OCI-LY3 (cell line): ENCODE results near the gene RUNX2.

Experiments
- EZH2phosphoT487 ChIP-seq: fragments of 200-600 bp; shearing (Covaris generic); IDR thresholded peaks from 2 replicates; pipeline ENCODE4 v1.6.1; 2018; ENCODE audit warnings: antibody characterized with exemption, mixed run types, low read depth
- TF ChIP-seq, protein P1 (sequence below): fragments of 200-600, 300-600 bp; sonication (generic); IDR thresholded peaks from 2 replicates; pipeline ENCODE4 v1.5.1; 2014; ENCODE audit warnings: antibody characterized with exemption, low read length, low read depth

DNA sequence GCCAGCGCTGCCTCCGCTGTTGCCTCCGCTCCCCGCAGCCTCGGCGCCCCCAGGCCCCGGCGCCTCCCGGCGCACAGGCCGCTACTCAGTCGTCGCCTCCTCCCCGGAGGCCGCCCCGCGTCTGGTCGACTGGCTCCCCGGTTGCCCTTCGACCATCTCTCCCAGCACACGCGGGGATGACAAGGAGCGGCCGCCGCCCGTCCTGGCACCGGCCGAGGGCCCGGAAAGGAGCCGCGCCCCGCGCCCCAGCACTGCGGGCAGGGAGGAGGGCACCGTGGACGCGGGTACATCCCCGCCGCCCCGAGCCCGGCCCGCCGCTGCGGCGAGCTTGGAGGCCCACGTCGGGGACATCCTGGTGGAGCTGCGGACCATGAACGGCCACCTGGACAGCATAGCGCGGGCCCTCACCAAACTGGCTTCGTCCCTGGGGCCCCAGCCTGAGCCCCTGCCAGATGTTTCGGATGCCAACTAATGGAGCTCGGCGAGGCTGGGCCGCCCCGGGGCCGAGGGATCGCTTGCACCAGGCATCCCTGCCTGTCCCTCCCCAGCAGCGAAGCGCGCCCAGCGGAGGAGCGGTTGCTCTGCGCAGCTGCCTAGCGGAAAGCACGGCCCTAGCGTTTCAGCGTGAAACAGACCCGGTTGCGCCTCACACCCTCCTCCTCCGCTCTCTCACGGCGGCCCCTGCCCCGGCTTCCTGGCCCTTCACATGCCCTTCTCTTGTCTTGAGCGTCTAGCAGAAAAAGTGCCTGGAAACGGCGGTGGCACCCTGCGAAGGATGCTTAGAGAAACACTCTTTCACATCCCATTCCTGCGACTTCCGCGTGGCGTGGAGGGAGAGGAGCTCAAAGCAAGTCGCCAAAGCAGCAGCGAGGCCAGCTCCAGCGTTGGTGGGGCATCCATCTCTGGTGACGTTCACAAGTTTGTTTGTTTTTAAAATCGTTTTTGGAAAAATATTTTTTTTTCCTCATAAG lies 335.4 kb downstream of the RUNX2 start:
- TF ChIP-seq, protein P1, sequence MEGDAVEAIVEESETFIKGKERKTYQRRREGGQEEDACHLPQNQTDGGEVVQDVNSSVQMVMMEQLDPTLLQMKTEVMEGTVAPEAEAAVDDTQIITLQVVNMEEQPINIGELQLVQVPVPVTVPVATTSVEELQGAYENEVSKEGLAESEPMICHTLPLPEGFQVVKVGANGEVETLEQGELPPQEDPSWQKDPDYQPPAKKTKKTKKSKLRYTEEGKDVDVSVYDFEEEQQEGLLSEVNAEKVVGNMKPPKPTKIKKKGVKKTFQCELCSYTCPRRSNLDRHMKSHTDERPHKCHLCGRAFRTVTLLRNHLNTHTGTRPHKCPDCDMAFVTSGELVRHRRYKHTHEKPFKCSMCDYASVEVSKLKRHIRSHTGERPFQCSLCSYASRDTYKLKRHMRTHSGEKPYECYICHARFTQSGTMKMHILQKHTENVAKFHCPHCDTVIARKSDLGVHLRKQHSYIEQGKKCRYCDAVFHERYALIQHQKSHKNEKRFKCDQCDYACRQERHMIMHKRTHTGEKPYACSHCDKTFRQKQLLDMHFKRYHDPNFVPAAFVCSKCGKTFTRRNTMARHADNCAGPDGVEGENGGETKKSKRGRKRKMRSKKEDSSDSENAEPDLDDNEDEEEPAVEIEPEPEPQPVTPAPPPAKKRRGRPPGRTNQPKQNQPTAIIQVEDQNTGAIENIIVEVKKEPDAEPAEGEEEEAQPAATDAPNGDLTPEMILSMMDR = no peak
- TF ChIP-seq EZH2phosphoT487 = no peak
